H9 (cell line): ENCODE data around the gene RBFOX2. TPM values are rescaled to one million over a fixed set of nuclear protein-coding genes. Genes with fewer than 3 reads are reported as not detected.

Source experiments
- DNase-seq: peaks from one replicate; pipeline ENCODE4 v3.0.0-alpha.2; 2017
- H2AFZ ChIP-seq: one replicate; pipeline ENCODE4 v1.6.1; 2013; ENCODE audit warnings: mild to moderate bottlenecking, low read length, control low read depth, moderate library complexity
- H2AK5ac ChIP-seq: 2 replicates; pipeline ENCODE4 v1.6.1; 2013; ENCODE audit warnings: low read length, control low read depth, mixed read lengths; ENCODE audit not compliant: insufficient read length
- H2BK120ac ChIP-seq: one replicate; pipeline ENCODE4 v1.6.1; 2013; ENCODE audit warnings: low read depth, mild to moderate bottlenecking, low read length, control low read depth, inconsistent platforms; ENCODE audit not compliant: poor library complexity, severe bottlenecking
- H2BK12ac ChIP-seq: 2 replicates; pipeline ENCODE4 v1.6.1; 2013; ENCODE audit warnings: low read length, control low read depth, mixed read lengths, low read depth; ENCODE audit not compliant: insufficient read length
- H2BK15ac ChIP-seq: 2 replicates; pipeline ENCODE4 v1.6.1; 2013; ENCODE audit warnings: low read depth, low read length, control low read depth
- H2BK20ac ChIP-seq: one replicate; pipeline ENCODE4 v1.6.1; 2013; ENCODE audit warnings: low read depth, mild to moderate bottlenecking, low read length, control low read depth, inconsistent platforms; ENCODE audit not compliant: poor library complexity, severe bottlenecking
- H2BK5ac ChIP-seq: 2 replicates; pipeline ENCODE4 v1.6.1; 2013; ENCODE audit warnings: low read length, control low read depth, mixed read lengths; ENCODE audit not compliant: insufficient read length
- H3K14ac ChIP-seq: 2 replicates; pipeline ENCODE4 v1.6.1; 2013; ENCODE audit warnings: low read length, control low read depth; ENCODE audit not compliant: insufficient read depth
- H3K18ac ChIP-seq: 2 replicates; pipeline ENCODE4 v1.6.1; 2013; ENCODE audit warnings: low read depth, mild to moderate bottlenecking, mixed read lengths, low read length, control low read depth; ENCODE audit not compliant: insufficient read length
- H3K23ac ChIP-seq: 2 replicates; pipeline ENCODE4 v1.6.1; 2013; ENCODE audit warnings: low read length, control low read depth, mixed read lengths, low read depth; ENCODE audit not compliant: insufficient read length
- H3K23me2 ChIP-seq: 2 replicates; pipeline ENCODE4 v1.6.1; 2013; ENCODE audit warnings: low read depth, mild to moderate bottlenecking, mixed read lengths, low read length, control low read depth; ENCODE audit not compliant: insufficient read length, poor library complexity, severe bottlenecking
- H3K27ac ChIP-seq: 2 replicates; pipeline ENCODE4 v1.5.1; 2013; ENCODE audit warnings: low read length, control low read depth, mixed read lengths, low read depth; ENCODE audit not compliant: insufficient read length
- H3K27me3 ChIP-seq: 2 replicates; pipeline ENCODE4 v1.6.1; 2013; ENCODE audit warnings: low read length, control low read depth, inconsistent platforms; ENCODE audit not compliant: insufficient read depth
- H3K4ac ChIP-seq: 2 replicates; pipeline ENCODE4 v1.6.1; 2013; ENCODE audit warnings: low read depth, mild to moderate bottlenecking, control low read depth, inconsistent platforms, low read length, moderate library complexity
- H3K4me1 ChIP-seq: 2 replicates; pipeline ENCODE4 v1.6.1; 2013; ENCODE audit warnings: low read length, control low read depth, inconsistent platforms; ENCODE audit not compliant: insufficient read depth
- H3K4me2 ChIP-seq: 2 replicates; pipeline ENCODE4 v1.6.1; 2013; ENCODE audit warnings: low read length, control low read depth, mixed read lengths; ENCODE audit not compliant: insufficient read length, insufficient read depth
- H3K56ac ChIP-seq: 2 replicates; pipeline ENCODE4 v1.6.1; 2013; ENCODE audit warnings: low read depth, mild to moderate bottlenecking, mixed read lengths, low read length, control low read depth; ENCODE audit not compliant: insufficient read length
- H3K79me1 ChIP-seq: 2 replicates; pipeline ENCODE4 v1.6.1; 2013; ENCODE audit warnings: low read depth, mild to moderate bottlenecking, moderate library complexity, low read length, control low read depth, inconsistent platforms; ENCODE audit not compliant: insufficient read depth, poor library complexity, severe bottlenecking
- H3K79me2 ChIP-seq: 2 replicates; pipeline ENCODE4 v1.6.1; 2013; ENCODE audit warnings: low read length, control low read depth, inconsistent platforms; ENCODE audit not compliant: insufficient read depth
- H3K9ac ChIP-seq: 2 replicates; pipeline ENCODE4 v1.6.1; 2013; ENCODE audit warnings: low read length, control low read depth, mixed read lengths; ENCODE audit not compliant: insufficient read length; ENCODE audit errors: extremely low read depth
- H3K9me3 ChIP-seq: one replicate; pipeline ENCODE4 v1.6.1; 2013; ENCODE audit warnings: low read depth, low read length, inconsistent platforms; ENCODE audit not compliant: control insufficient read depth
- H3T11ph ChIP-seq: one replicate; pipeline ENCODE4 v1.6.1; 2013; ENCODE audit warnings: mild to moderate bottlenecking, low read length, control low read depth, inconsistent platforms
- H4K20me1 ChIP-seq: one replicate; pipeline ENCODE4 v1.6.1; 2013; ENCODE audit not compliant: control insufficient read depth, insufficient read length, insufficient read depth
- H4K5ac ChIP-seq: 2 replicates; pipeline ENCODE4 v1.6.1; 2013; ENCODE audit warnings: low read depth, mild to moderate bottlenecking, mixed read lengths, low read length, control low read depth; ENCODE audit not compliant: insufficient read length
- H4K8ac ChIP-seq: replicated peaks from 2 replicates; pipeline ENCODE4 v1.6.1; 2013; ENCODE audit warnings: low read length, control low read depth, mixed read lengths, low read depth; ENCODE audit not compliant: insufficient read length
- H4K91ac ChIP-seq: 2 replicates; pipeline ENCODE4 v1.6.1; 2013; ENCODE audit warnings: low read depth, mild to moderate bottlenecking, moderate library complexity, mixed read lengths, low read length, control low read depth; ENCODE audit not compliant: insufficient read length
- H3K27ac Mint-ChIP-seq, 3 experiments: 2 replicates in 2 of 3; 3 replicates in 1 of 3; pipeline ENCODE4 v1.8.0; 2020 to 2021; ENCODE audit warnings: mixed read lengths in 3 of 3, mild to moderate bottlenecking in 1 of 3, moderate library complexity in 1 of 3
- H3K27me3 Mint-ChIP-seq: 2 replicates; pipeline ENCODE4 v1.8.0; 2021; ENCODE audit warnings: low read depth, mild to moderate bottlenecking, moderate library complexity, mixed read lengths
- H3K36me3 Mint-ChIP-seq, 3 experiments: 2 replicates in 2 of 3; 3 replicates in 1 of 3; pipeline ENCODE4 v1.8.0; 2020 to 2021; ENCODE audit warnings: low read depth in 3 of 3, mixed read lengths in 3 of 3; ENCODE audit not compliant: insufficient read depth in 1 of 3
- H3K4me1 Mint-ChIP-seq, 2 experiments: 2 replicates each; pipeline ENCODE4 v1.8.0; 2020; ENCODE audit warnings: mixed read lengths in 2 of 2
- H3K4me3 Mint-ChIP-seq, 2 experiments: 2 replicates in 1 of 2; 3 replicates in 1 of 2; pipeline ENCODE4 v1.8.0; 2020 to 2021; ENCODE audit warnings: mild to moderate bottlenecking in 2 of 2, mixed read lengths in 2 of 2, moderate library complexity in 1 of 2
- H3K9me3 Mint-ChIP-seq, 2 experiments: 2 replicates in 1 of 2; 3 replicates in 1 of 2; pipeline ENCODE4 v1.8.0; 2020; ENCODE audit warnings: mild to moderate bottlenecking in 2 of 2, mixed read lengths in 2 of 2, moderate library complexity in 1 of 2
- WGBS: extraction: QIAGEN DNeasy Blood & Tissue Kit; methylation state at CpG from one replicate; pipeline ENCODE4 v1.1.7; 2013; ENCODE audit warnings: missing lambda C conversion rate, low lambda C conversion rate, mixed read lengths; ENCODE audit not compliant: insufficient read length; ENCODE audit errors: extremely low coverage; 5-methylcytosine and 5-hydroxymethylcytosine counted together
- total RNA-seq: library from RNA; stranded (reverse); gene quantifications from 2 replicates; pipeline ENCODE4 v1.2.1, GENCODE V29; 2021
- TF ChIP-seq, protein P1 (sequence below): fragments of 200-600 bp; sonication (generic); conservative IDR thresholded peaks from 3 replicates; pipeline ENCODE4 v1.8.0; 2021; ENCODE audit warnings: antibody characterized with exemption, mild to moderate bottlenecking

The RBFOX2 gene
- total RNA-seq, 1 experiment from 2014 or later, result 84.7 TPM

DNA sequence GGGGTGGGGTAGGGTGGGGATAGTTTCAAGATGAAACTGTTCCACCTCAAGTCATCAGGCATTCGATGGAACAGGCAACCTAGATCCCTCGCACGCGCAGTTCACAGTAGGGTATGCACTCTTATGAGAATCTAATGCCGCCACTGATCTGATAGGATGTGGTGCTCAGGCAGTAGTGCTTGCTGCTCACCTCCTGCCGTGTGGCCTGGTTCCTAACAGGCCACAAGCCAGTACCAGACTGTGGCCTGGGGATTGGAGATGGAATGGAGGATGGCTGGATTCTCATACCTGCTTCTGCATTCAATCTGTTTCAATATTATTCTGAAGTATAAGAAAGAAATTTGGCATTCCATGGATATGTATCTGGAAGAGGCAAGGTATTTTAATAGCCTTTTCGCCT, 73.1 kb downstream of the RBFOX2 start:
- peaks cover 7% of the 10 kb centered on the region; the same call in 1 of the 2 replicates for H3K4me1 ChIP-seq
- no peak overlapping the region for H2AK5ac ChIP-seq
- H3K79me2 ChIP-seq, result peaks cover 15% of the 10 kb centered on the region; the same call in 1 of the 2 replicates
- H4K8ac ChIP-seq, result no peak overlapping the region
- Mint-ChIP-seq H3K27me3 (no peaks in the 10 kb centered on the region), H3K9me3 (no peaks in the 10 kb centered on the region), H3K36me3 (no peaks in the 10 kb centered on the region), H3K4me3 (no peak overlapping the region), H3K4me1 (peaks cover 15 to 20% of the 10 kb centered on the region in 2 experiments), H3K27ac (no peak overlapping the region)
- no peak overlapping the region for H3K23ac ChIP-seq
- H2BK120ac ChIP-seq, result no peak overlapping the region
- no peak overlapping the region for H2BK12ac ChIP-seq
- H3K27me3 ChIP-seq, result no peaks in the 10 kb centered on the region
- H3K4ac ChIP-seq, result no peak overlapping the region
- H2BK15ac ChIP-seq, result no peak overlapping the region
- H4K20me1 ChIP-seq, result peaks cover 3% of the 10 kb centered on the region
- no peak overlapping the region for H4K91ac ChIP-seq
- no peaks in the 10 kb centered on the region for H3K79me1 ChIP-seq
- H3K4me2 ChIP-seq, result no peak overlapping the region
- no peak overlapping the region for H3K56ac ChIP-seq
- no peak overlapping the region for H4K5ac ChIP-seq
- DNase-seq, result no peak
- no peak overlapping the region for H3K27ac ChIP-seq
- no peak overlapping the region for H3T11ph ChIP-seq
- no peak overlapping the region for H2BK20ac ChIP-seq
- H3K14ac ChIP-seq, result no peak overlapping the region
- no peak overlapping the region for H3K18ac ChIP-seq
- no peaks in the 10 kb centered on the region for H3K23me2 ChIP-seq
- no CpG with 5 or more reads among the region's 7 CpGs for WGBS
- H2AFZ ChIP-seq, result no peak overlapping the region
- H3K9me3 ChIP-seq, result no peaks in the 10 kb centered on the region
- TF ChIP-seq, protein P1, sequence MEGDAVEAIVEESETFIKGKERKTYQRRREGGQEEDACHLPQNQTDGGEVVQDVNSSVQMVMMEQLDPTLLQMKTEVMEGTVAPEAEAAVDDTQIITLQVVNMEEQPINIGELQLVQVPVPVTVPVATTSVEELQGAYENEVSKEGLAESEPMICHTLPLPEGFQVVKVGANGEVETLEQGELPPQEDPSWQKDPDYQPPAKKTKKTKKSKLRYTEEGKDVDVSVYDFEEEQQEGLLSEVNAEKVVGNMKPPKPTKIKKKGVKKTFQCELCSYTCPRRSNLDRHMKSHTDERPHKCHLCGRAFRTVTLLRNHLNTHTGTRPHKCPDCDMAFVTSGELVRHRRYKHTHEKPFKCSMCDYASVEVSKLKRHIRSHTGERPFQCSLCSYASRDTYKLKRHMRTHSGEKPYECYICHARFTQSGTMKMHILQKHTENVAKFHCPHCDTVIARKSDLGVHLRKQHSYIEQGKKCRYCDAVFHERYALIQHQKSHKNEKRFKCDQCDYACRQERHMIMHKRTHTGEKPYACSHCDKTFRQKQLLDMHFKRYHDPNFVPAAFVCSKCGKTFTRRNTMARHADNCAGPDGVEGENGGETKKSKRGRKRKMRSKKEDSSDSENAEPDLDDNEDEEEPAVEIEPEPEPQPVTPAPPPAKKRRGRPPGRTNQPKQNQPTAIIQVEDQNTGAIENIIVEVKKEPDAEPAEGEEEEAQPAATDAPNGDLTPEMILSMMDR, result no peak
- no peak overlapping the region for H3K9ac ChIP-seq
- H2BK5ac ChIP-seq, result no peak overlapping the region
